ENCODE results near the gene PLEKHH2. TPM values are rescaled to one million over a fixed set of nuclear protein-coding genes. Genes with fewer than 3 reads are reported as not detected.
A peak's percentile ranks its signal among the peaks of the same experiment; 100 is the strongest.
"Not testable (repeated sequence)": the region's sequence is repeated elsewhere in the genome, so short reads cannot be mapped to it uniquely, and the experiment has no call there.

Gene PLEKHH2
- total RNA-seq, 1 donor, result under 0.01 TPM

GRCh38 chr2:43636153-43636552 is 907 bp upstream of the PLEKHH2 start:
- not testable (repeated sequence) for DNase-seq (ENCODE audit: low read depth in 2 of 3, low spot score in 2 of 3)

GRCh38 chr2:43636621-43637020 is 439 bp upstream of the PLEKHH2 start:
- DNase-seq (ENCODE audit: low read depth in 2 of 3, low spot score in 2 of 3), result peak in 1 of 3 donors; percentile 33

- peak in 1 of 3 donors; percentile 4 for DNase-seq (ENCODE audit: low read depth in 2 of 3, low spot score in 2 of 3)
Measured at GRCh38 chr2:43642363-43642762, 5.3 kb downstream of the PLEKHH2 start.

GRCh38 chr2:43643680-43644079 is 6.6 kb downstream of the PLEKHH2 start:
- DNase-seq (ENCODE audit: low read depth in 2 of 3, low spot score in 2 of 3), result no peak

- DNase-seq (ENCODE audit: low read depth in 2 of 3, low spot score in 2 of 3), result no peak
Measured at GRCh38 chr2:43648994-43649701, 12.1 kb downstream of the PLEKHH2 start.

GRCh38 chr2:43653506-43653905 is 16.4 kb downstream of the PLEKHH2 start:
- DNase-seq (ENCODE audit: low read depth in 2 of 3, low spot score in 2 of 3), result no peak

GRCh38 chr2:43657241-43657640 is 20.2 kb downstream of the PLEKHH2 start:
- no peak for DNase-seq (ENCODE audit: low read depth in 2 of 3, low spot score in 2 of 3)

- no peak for DNase-seq (ENCODE audit: low read depth in 2 of 3, low spot score in 2 of 3)
Measured at GRCh38 chr2:43675646-43676321, 38.7 kb downstream of the PLEKHH2 start.

- peak in 2 of 3 donors; percentile 46 to 47 for DNase-seq (ENCODE audit: low read depth in 2 of 3, low spot score in 2 of 3)
Measured at GRCh38 chr2:43676322-43677050, 39.4 kb downstream of the PLEKHH2 start, which contains the start of gene C1GALT1C1L. TSS of gene C1GALT1C1L (minus strand) at chr2:43676429. CDS start at chr2:43676322, 107 bp downstream.

GRCh38 chr2:43677783-43678182 is 40.7 kb downstream of the PLEKHH2 start:
- DNase-seq (ENCODE audit: low read depth in 2 of 3, low spot score in 2 of 3), result not testable (repeated sequence)

- DNase-seq (ENCODE audit: low read depth in 2 of 3, low spot score in 2 of 3), result peak in 1 of 3 donors; percentile 10
Measured at GRCh38 chr2:43685357-43685756, 48.3 kb downstream of the PLEKHH2 start.

GRCh38 chr2:43689999-43690398 is 52.9 kb downstream of the PLEKHH2 start:
- no peak for DNase-seq (ENCODE audit: low read depth in 2 of 3, low spot score in 2 of 3)

- no peak for DNase-seq (ENCODE audit: low read depth in 2 of 3, low spot score in 2 of 3)
Measured at GRCh38 chr2:43692428-43692994, 55.5 kb downstream of the PLEKHH2 start.

GRCh38 chr2:43698140-43698539 is 61.1 kb downstream of the PLEKHH2 start:
- not testable (repeated sequence) for DNase-seq (ENCODE audit: low read depth in 2 of 3, low spot score in 2 of 3)

GRCh38 chr2:43699761-43700160 is 62.7 kb downstream of the PLEKHH2 start:
- DNase-seq (ENCODE audit: low read depth in 2 of 3, low spot score in 2 of 3), result no peak

- peak in 1 of 3 donors; percentile 25 for DNase-seq (ENCODE audit: low read depth in 2 of 3, low spot score in 2 of 3)
Measured at GRCh38 chr2:43701111-43701510, 64.1 kb downstream of the PLEKHH2 start.

GRCh38 chr2:43707255-43708015 is 70.4 kb downstream of the PLEKHH2 start:
- no peak for DNase-seq (ENCODE audit: low read depth in 2 of 3, low spot score in 2 of 3)

GRCh38 chr2:43708178-43708577 is 71.1 kb downstream of the PLEKHH2 start:
- no peak for DNase-seq (ENCODE audit: low read depth in 2 of 3, low spot score in 2 of 3)

GRCh38 chr2:43708891-43709290 is 71.8 kb downstream of the PLEKHH2 start:
- no peak for DNase-seq (ENCODE audit: low read depth in 2 of 3, low spot score in 2 of 3)

- no peak for DNase-seq (ENCODE audit: low read depth in 2 of 3, low spot score in 2 of 3)
Measured at GRCh38 chr2:43710866-43711265, 73.8 kb downstream of the PLEKHH2 start.

Data from hematopoietic multipotent progenitor cell (in vitro differentiated cells).